GM18858 (cell line): ENCODE measurements around the gene ADAM10.

Experiments
- ATAC-seq: cut with Tn5 transposase; IDR thresholded peaks from one replicate; pipeline ENCODE4 v1.9.1; 2021; ENCODE audit not compliant: unreplicated experiment

The ADAM10 gene

DNA sequence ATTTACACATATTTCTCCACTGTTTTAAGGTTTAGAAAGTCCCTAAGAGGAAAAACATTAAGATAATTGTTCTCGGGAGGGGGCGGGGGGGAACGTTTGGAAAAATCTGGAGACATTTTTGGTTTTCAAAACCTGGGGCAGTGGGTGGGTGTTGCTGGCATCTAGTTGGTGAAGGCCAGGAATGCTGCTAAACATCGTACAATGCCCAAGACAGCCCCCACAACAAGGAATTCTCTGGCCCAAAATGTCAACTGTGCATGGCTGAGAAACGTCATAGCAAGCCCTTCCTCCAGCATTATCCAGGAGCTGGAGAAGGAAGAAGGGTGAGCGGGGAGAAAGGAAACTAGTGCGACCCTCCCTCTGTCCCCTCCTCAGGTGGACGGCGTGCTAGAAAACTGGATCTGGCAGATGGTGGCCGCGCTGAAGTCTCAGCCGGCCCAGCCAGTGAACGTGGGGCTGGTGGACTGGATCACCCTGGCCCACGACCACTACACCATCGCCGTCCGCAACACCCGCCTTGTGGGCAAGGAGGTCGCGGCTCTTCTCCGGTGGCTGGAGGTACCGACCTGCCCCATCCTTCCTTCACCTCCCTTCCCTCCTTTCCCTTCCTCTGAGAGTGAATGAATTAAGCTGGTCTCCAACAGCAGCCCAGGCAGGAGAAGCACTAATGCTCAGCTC, 208.0 kb downstream of the ADAM10 start:
- no peak for ATAC-seq

- ATAC-seq: no peak
Measured at GRCh38 chr15:58539548-58539947, 210.0 kb downstream of the ADAM10 start.

DNA sequence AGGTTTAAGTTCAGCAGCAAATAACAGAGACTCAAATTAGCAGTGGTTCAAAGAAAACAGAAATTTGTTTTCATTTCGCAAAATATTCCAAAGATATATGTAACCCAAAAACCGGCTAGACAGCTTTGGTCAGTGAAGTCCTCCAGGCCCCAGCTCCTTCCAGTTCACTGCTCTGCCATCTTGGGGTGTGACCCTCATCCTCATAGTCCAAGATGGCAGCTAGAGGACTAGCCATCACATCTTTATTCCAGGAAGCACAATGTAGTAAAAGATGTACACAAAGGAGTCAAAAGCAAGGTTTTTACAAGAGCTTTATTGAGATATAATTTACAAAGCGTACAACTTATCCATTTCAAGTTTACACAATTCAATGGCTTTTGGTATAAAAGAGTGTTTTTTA, 210.6 kb downstream of the ADAM10 start:
- ATAC-seq: no peak
